GM21619 (cell line): ENCODE data around the gene RPP25L.

Experiments used
- ATAC-seq: cut with Tn5 transposase; IDR thresholded peaks from one replicate; pipeline ENCODE4 v1.9.1; 2021; ENCODE audit not compliant: unreplicated experiment

RPP25L gene

GRCh38 chr9:34588671-34589635 is 22.9 kb downstream of the RPP25L start:
- ATAC-seq = no peak

- ATAC-seq = no peak
Measured at GRCh38 chr9:34587271-34587670, 24.6 kb downstream of the RPP25L start.

- ATAC-seq = no peak
Measured at GRCh38 chr9:34585946-34586669, 25.8 kb downstream of the RPP25L start.

DNA sequence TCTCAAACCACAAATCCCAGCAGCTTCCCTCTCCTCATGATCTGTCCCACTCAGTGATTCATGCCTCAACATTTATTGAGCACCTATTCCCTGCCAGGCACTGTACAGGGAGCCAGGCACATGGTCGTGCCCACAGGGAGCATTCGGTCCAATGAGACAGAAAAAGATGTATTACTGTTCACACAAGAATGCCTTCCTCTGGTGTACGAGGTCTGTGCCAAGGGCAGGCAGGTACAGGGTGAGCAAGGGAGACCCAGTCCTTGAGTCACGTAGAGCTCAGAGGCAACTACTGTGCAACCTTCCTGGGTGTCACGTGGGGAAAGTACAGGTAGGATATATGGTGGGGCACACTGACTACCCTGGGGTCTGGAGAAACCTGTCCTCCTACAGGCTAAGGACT is 26.9 kb downstream of the RPP25L start:
- no peak for ATAC-seq

GRCh38 chr9:34582787-34583186 is 29.1 kb downstream of the RPP25L start:
- no peak for ATAC-seq

DNA sequence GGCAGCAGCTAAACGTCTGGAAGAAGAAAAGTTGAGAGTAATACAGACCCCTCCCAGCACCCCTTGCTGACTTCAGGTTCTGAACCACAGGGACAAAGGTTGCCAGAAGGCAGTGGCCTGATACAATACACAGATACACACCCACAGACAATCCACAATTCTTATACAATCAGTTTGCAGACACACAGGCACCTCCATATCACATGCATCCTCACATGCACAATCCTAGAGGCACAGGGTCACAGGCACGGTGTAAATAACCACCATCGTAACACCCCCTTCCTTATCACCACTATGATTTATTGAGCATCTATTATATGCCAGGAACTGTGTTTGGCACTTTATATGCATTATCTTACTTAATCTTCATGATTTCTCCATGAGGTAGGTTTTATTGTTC is 30.6 kb downstream of the RPP25L start:
- ATAC-seq = no peak

DNA sequence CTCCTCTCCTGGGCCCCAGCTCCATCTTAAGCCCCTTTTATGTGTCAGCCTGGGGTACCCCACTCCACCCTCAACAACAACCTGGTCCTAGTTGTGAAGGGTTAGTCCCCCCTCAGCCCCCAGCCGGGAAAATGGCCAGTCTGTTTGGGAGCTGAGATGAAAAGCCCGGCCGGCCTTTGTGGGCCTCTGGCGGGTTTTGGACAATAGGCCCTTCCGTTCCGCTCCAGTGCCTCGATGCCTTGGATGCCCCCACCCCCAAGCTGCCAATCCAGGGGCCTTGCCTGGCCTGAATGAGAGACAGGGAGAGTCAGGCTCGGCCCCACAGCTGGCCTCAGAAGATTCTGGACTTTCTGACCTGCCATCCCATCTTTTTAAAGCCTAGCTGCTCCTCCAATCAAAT is 31.5 kb downstream of the RPP25L start:
- ATAC-seq = no peak

GRCh38 chr9:34579808-34580163 is 32.1 kb downstream of the RPP25L start:
- no peak for ATAC-seq

DNA sequence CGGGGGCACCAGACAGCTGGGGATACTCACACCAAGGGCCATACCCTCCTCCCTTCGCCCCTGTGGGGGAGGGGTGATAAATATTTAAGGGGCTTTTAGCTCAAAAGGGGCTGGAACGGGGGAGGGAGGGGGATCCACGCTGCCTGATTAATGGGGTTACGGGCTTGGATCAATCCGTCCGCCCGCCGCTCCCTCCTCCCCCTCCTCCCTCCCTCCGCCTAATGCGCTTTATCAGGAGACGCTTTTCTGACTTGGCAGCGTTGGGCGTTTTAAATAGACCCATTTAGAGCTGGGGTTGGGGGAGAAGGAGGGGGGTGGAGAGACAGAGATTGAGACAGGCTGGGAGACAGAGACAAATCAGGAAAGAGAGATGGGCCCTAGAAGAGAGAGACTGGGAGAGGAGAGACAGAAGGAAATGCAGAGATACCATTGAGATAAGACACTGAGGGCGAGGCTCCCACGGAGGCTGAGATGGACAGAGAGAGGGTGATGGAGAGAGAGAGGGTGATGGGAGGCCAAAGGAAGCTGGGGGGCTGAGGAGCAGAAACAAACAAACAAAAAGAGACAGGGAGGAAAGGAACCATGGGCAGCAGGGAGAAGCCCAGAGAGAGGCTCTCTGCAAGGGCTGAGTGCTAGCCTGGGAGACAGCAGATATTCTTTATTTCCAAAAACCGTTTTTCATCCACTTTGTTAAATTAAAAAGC is 32.6 kb downstream of the RPP25L start:
- ATAC-seq = no peak

- ATAC-seq = no peak
Measured at GRCh38 chr9:34578241-34579103, 33.4 kb downstream of the RPP25L start.

DNA sequence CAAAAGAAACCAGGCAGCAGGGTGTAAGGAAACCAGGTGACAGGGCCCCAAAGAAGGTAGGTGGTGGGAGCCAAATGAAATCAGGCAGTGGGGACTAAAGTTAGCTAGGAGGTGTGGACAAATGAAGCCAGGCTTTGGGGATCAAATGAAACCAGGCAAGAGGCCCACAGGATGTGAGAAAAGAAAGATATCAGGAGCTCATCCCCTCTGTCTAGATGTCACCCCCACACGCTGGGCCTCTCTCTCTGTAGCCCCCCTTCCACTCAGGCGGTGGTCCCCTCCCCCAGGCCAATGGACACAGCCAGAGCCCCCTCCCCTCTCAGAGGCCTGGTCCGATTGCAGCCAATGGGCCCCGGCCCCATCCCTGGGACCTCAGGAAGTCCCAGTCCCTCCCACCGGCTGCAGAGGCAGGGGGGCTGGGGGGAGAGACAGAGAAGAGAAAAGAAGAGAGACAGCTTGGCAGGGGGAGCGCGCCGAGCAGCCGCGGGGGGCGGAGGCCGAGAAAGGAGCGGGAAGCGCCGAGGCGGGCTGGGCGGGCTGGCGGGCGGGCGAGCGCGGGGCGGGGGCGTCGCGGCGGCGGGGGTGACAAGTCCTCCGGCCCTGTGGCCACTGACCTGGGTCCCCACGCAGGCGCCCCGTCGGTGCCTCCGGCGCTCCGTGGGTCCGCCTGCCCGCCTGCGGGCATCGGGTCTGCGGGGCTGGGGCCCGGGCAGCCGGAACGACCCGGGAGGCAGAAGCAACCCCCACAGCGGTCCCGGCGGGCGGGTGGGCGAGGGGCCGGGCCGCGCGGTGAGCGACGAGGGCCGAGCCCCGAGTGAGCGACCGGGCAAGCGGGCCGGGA is 34.3 kb downstream of the RPP25L start:
- ATAC-seq = no peak

- ATAC-seq = no peak
Measured at GRCh38 chr9:34576597-34577399, 35.1 kb downstream of the RPP25L start.

DNA sequence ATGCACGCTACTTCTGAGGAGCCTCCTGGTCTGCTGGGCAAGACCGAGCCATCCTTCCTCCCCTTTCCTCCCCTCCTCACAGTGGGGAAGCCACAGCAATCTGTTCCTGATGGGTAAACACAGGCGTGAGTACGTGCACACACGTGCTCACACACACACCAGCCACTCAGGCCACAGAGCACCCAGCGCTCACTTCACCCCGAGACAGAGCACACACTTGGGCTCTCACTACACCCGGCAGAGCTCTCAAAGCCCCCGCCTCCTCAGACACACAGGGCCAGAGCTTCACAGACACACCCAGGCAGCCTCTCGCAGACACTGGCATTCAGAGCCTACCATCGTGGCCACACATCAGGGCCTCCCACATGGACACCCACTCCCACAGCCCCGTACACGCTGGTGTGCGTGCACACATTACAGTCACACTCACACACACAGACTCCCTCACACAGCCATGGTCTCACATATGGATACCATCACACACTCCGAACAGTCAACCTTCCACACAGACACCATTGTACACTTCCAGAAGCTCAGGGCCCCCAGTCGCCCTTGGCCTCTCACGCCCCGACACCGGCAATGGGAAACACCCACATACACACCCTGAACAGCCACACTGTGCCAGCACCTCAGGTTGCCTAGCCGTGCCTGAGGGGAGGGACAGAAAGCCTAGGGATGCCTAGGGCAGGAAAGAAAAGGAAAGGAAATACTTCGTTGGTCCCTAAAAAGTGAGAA is 35.9 kb downstream of the RPP25L start:
- ATAC-seq = no peak

DNA sequence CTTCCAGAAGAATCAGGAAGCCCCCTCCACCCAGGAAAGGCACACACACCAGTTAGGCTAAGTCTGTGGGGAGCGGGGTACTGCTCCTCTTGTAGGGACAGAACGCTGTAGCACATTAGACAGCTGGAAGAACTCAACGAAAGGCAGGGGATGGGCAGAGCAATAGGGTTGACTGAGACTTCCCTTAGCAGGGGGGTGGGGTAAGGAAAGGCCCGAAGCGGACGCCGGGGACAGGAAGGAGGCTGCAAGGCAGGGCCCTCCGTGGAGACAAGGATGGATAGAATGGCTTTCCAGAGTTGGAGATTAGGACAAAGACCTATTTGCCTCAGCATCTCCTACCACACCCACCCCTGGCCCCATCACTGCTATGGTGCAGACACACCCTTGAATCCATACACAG is 36.7 kb downstream of the RPP25L start:
- ATAC-seq = no peak

DNA sequence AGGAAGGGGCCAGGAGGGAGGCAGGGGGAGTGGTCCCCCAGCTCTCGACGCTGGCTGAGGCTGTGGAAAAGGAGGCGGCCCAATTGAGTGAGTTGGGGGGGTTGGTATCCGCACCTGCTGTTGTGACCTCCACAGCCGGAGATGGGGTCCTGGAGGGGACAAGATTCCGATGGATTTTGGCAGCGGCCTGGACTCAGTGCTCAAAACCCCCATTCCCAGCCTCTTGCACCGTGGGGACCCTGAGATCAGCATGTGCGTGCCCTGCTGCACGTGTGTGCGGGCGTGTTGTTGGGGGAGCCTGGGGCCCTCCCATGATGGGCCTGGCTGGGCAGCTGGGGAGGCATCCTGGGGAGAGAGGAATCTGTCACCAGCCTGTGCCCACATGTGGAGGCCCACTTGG is 37.3 kb downstream of the RPP25L start:
- no peak for ATAC-seq

GRCh38 chr9:34573599-34574325 is 38.1 kb downstream of the RPP25L start:
- ATAC-seq = no peak

GRCh38 chr9:34572628-34573027 is 39.3 kb downstream of the RPP25L start:
- ATAC-seq = no peak

- ATAC-seq = no peak
Measured at GRCh38 chr9:34572092-34572491, 39.8 kb downstream of the RPP25L start.
